ENCODE measurements around the gene SNX7. TPM values are rescaled to one million over a fixed set of nuclear protein-coding genes. Genes with fewer than 3 reads are reported as not detected.

The SNX7 gene
- total RNA-seq: not detected

GRCh38 chr1:98661544-98662355 is at the start of gene SNX7:
Gene SNX7, plus strand, starts transcription at chr1:98661721. Its CDS starts 11 bp downstream, at chr1:98661732.
- DNase-seq: no peak

GRCh38 chr1:98637316-98637715 is 24.2 kb upstream of the SNX7 start:
- no peak for DNase-seq

GRCh38 chr1:98638185-98638584 is 23.3 kb upstream of the SNX7 start:
- DNase-seq: no peak

DNA sequence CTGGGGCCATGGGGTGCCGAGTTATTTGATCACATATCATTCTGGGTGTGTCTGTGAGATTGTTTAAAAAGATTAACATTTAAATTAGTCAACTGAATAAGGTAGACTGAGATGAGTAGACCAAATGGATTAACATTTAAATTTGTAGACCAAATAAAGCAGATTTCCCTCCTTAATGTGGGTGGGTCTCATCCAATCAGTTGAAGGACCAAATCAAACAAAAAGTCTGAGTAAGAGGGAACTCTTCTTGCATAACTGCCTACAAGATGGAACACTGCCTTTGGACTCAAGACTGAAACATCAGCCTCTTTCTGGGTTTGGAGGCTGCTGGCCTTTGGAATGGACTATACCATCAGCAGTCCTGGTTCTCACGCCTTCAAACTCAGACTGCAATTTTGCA is 17.0 kb upstream of the SNX7 start:
- DNase-seq: no peak

GRCh38 chr1:98651116-98651632 is 10.3 kb upstream of the SNX7 start:
- DNase-seq: no peak

DNA sequence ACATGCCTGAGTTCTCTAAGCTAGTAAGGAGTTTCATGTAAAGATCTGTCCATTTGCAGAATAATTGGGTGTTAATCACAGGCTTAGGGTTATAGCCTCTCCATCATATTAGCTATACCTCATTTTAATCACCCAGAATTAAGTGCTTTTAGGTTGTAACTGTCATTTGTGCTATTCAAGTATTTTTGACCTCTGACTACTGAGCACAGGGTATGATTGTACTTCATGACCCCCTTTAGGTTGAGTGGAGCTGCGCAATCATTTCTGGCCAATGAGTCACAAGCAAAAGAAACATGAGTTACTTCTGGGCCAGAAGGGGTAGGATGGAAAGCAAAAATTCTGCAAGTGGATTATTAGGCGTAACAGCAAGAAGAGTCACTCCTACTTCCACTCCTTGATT is 8.4 kb upstream of the SNX7 start:
- DNase-seq: no peak

- DNase-seq: no peak
These were observed 1.6 kb upstream of the SNX7 start for GRCh38 chr1:98659879-98660278.

DNA sequence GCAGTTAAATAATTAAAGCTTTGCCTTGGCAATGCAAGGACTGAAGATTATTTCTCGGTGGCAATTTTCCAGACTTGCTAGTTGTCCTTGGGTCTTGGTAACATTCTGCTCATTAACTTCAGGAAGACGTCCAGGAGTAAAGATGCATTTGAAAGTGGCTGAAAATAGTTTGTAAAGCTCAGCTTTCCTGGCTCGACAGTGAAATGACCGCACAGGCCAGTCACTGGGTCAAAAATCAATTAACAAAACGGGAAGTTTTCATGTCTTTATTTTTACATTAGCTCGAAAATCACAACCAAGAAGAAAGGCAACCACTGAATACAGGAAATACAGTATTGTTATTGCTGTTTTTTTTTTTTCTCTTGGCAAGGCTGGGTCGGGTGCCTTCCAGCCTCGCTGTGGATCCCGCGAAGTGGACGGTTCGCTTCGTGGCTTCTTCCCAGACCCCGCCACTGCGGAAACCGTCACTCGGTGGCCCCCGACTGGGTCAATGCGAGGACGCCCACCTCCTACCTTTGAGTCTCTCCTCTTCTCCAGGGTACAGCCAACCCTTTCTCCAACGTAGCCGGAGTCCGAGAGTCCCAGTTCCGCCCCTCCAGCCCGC is 479 bp upstream of the SNX7 start:
- no peak for DNase-seq

DNA sequence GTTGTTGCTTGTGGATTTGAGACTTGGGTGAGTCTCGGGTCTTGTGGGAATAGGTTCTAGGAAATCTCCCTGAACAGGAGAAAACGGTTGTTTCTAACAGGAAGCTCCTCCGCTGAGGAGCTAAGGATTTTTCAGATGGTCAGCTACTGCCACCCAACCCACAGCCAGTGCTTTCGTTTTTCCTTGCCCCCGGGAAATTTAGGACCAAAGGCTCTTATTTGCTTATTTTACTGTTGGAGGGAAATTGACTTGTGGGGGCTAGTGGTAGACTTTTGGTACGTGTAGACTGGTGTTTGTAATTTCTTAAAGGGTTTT is 792 bp downstream of the SNX7 start:
- no peak for DNase-seq

- DNase-seq: no peak
These were observed 7.2 kb downstream of the SNX7 start for GRCh38 chr1:98668733-98669132.

DNA sequence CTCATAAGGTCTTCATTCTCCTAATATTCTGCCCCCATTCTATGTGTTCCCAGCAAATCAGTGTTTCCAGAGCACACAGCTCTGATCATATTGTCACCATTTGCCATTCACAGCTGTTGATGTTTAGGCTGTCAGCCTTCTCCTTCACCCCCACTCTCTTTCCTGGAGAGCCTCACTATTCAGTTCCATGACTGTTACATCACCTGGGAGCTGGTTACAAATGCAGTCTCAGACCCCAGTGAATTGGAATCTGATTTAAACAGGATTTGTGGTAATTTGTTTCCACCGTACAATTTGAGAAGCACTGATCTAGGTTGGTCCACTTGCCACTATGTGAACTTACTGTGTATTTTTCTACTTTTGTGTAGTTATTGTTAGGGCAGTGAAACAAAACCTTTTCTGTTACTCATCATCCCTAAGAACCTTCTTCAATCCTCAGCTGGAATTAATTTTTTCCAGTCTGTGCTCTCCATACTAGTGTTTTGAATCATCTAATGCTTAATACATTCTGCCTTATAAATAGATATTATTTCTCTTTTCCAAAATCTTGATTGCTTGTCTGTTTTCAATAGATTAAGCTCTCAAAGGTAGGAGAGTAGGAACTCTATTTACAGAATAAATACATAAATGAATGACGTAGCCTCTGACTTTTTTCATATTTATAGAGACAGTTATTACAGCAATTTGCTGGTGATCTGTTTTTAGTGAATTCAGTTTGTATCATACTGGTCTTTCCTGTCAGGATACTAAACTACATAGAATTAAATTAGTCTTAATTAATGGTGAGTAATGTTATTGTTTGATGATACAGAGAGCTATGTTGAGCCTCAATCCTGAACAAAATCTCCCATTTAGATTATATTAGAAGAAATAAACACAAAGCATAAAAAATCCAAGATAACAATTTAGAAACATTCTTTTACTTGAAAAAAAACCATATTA is 8.1 kb downstream of the SNX7 start:
- DNase-seq: no peak

DNA sequence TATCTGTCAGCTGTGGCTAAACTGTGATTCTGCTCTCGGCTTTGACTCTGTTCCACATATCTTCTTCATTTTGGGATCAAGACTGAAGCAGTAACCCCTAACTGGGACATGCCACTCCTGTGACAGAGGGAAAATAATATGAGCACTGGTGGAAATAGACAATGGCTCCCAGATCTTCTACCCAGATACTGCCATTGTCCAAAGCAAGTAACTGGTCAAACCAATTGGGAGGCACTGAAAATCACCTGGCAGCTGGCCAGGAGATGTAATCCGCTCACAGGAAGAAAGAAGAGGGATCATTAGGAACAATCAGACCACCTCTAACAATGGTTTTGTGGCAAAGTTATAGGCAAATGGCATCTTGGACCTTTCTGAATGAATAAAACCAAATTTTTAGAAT is 10.7 kb downstream of the SNX7 start:
- DNase-seq: no peak

- DNase-seq: no peak
These were observed 12.7 kb downstream of the SNX7 start for GRCh38 chr1:98674075-98674781.

GRCh38 chr1:98675282-98675681 is 13.8 kb downstream of the SNX7 start:
- DNase-seq: no peak

- DNase-seq: no peak
These were observed 15.8 kb downstream of the SNX7 start for GRCh38 chr1:98677288-98677687.

DNA sequence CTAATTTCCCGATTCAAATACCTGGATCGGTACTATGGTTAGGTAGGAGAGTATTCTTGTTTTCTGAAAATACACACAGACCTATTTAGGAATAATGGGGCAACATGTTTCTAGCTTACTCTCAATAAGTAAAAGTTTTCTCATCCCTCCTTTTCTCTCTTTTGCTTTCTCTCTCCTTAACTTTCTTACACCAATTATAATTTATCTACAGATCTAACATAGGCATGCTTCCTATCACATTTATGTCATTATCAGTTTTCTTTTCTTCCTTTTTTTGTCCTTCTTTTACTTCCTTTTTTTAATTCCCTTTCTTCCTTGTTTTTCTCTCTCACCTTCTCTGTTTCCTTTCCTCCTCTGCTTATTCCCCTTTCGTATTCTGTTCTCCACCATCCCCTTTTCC is 20.3 kb downstream of the SNX7 start:
- no peak for DNase-seq

- DNase-seq: no peak
These were observed 26.7 kb downstream of the SNX7 start for GRCh38 chr1:98688110-98688739.

DNA sequence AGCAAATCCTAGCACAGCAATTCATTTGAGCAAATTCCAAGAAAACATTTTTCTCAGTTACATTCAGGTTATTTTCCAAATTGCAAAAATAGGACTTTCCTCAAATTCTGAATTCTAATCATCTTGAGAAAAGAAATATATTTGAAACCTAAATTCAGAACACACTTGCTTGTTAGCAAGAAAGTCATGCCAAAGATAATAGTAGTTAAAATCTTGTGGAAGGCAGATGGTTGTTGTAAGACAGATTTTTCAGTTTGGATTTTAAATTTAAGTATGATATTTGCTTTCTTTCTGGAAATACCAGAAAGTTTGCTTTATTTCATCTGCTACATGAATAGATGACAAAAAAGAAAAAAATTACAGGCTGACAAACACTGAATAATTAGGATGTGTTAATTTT is 29.1 kb downstream of the SNX7 start:
- no peak for DNase-seq

GRCh38 chr1:98692482-98692881 is 31.0 kb downstream of the SNX7 start:
- DNase-seq: no peak

GRCh38 chr1:98693385-98693784 is 31.9 kb downstream of the SNX7 start:
- no peak for DNase-seq

DNA sequence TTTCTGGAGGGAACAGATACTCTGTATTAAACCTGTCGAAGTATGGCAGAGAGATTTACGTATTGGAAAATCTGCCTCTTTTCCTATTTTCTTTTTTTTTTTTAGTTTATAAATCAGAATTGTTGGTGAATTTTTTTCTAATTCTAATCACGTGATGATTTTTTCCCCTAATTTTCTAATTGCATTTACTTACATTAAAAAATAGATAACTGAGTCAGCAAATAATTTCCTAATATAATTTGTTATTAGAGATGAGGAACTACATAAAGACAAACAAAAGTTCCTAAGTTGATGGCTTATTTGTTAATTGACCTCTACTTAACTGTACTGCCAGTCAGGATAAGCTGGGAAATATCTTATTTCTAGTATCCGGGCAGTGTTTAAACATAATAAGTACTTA is 34.6 kb downstream of the SNX7 start:
- DNase-seq: no peak

GRCh38 chr1:98697781-98698180 is 36.3 kb downstream of the SNX7 start:
- DNase-seq: no peak

Measured in effector CD4-positive, alpha-beta T cell (primary cell).